GM12892 (cell line): ENCODE data around the gene MCCD1.

Experiments
- POLR2A ChIP-seq: IDR thresholded peaks from 2 replicates; pipeline ENCODE4 v1.6.1; 2011; ENCODE audit warnings: low read depth, low read length, control low read depth
- POLR2AphosphoS5 ChIP-seq: IDR thresholded peaks from 2 replicates; pipeline ENCODE4 v1.6.1; 2011; ENCODE audit warnings: low read depth, low read length, control low read depth
- TAF1 ChIP-seq: IDR thresholded peaks from 2 replicates; pipeline ENCODE4 v1.6.1; 2011; ENCODE audit warnings: low read depth, mild to moderate bottlenecking, control low read depth, low read length, borderline replicate concordance

DNA sequence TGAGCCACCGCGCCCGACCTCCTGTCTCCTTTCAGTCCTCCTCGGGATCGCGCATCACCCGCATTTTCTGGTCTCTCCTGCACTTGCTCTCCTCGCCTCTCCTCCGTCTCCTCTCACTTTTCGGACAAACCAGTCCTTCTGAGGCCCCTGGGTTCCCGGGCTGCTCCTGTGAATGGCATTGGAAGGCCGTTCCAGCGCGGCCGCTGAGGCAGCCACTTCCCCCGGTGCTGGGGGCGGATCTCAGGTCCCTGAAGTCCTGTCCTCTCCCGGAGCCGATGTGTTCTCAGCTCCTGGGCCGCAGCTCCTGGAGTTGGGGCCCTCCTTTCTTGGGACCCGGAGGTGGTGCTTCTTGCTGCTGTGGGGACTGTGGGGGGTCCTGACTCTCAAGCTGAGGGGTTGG is 30.0 kb upstream of the MCCD1 start:
- TF ChIP-seq POLR2A, result no peak
- no peak for TF ChIP-seq POLR2AphosphoS5
- TF ChIP-seq TAF1, result no peak
